Thyroid gland (tissue), 4 donors: ENCODE measurements around the gene ATP8A1. TPM values are rescaled to one million over a fixed set of nuclear protein-coding genes. Genes with fewer than 3 reads are reported as not detected.

ENCODE experiments used
- DNase-seq, 2 donors: peaks; one replicate each; pipeline ENCODE4 v3.0.0-alpha.2; 2019
- H3K27ac ChIP-seq, 3 donors: fragments of 200-600 bp; sonication (generic); 1 replicate in 2 of 3; 2 replicates in 1 of 3; pipeline ENCODE4 v1.5.1; 2016 to 2019; ENCODE audit warnings: mild to moderate bottlenecking in 1 of 3, moderate library complexity in 1 of 3
- H3K27me3 ChIP-seq: fragments of 200-600 bp; sonication (generic); one replicate; pipeline ENCODE4 v1.5.1; 2019
- H3K36me3 ChIP-seq, 2 donors: fragments of 200-600 bp; sonication (generic); one replicate each; pipeline ENCODE4 v1.5.1; 2016 to 2019
- H3K4me1 ChIP-seq, 2 donors: fragments of 200-600 bp; sonication (generic); one replicate each; pipeline ENCODE4 v1.5.1; 2017 to 2019
- H3K4me3 ChIP-seq, 3 donors: fragments of 200-600 bp; sonication (generic); replicated peaks in 1 of 3; 1 replicate in 2 of 3; 2 replicates in 1 of 3; pipeline ENCODE4 v1.5.1; 2016; ENCODE audit warnings: mild to moderate bottlenecking in 1 of 3
- H3K9me3 ChIP-seq: fragments of 200-600 bp; sonication (generic); one replicate; pipeline ENCODE4 v1.5.1; 2017
- POLR2A ChIP-seq, 2 donors: fragments of 450-650 bp; IDR thresholded peaks; one replicate each; pipeline ENCODE4 v1.6.1; 2017; ENCODE audit warnings: antibody characterized with exemption in 2 of 2, mild to moderate bottlenecking in 2 of 2, moderate library complexity in 1 of 2
- WGBS, 2 donors: methylation state at CpG; one replicate each; pipeline ENCODE4 v1.1.5; 2017; 5-methylcytosine and 5-hydroxymethylcytosine counted together
- intact Hi-C: fragments of 100-400 bp; cut with DNase I; formaldehyde crosslinking; loops from one replicate; pipeline ENCODE4 v1.15.1; 2023
- total RNA-seq, 4 donors: library from RNA; depleted of rRNA; stranded (reverse); fragments of >200 nt; gene quantifications; one replicate each; pipeline ENCODE4 v1.2.3, GENCODE V29; 2016
- TF ChIP-seq, protein P1 (sequence below), 6 experiments: fragments of 200-600 bp in 3 of 6; fragments of 450-650 bp in 3 of 6; sonication (generic) in 3 of 6; IDR thresholded peaks; one replicate each; pipeline ENCODE4 v1.5.1; 2016 to 2019; ENCODE audit warnings: antibody characterized with exemption in 6 of 6, mild to moderate bottlenecking in 2 of 6, inconsistent platforms in 1 of 6, moderate library complexity in 1 of 6

Gene ATP8A1
- total RNA-seq, 4 donors from 2014 or later: 191 to 274 (median 245) TPM

DNA sequence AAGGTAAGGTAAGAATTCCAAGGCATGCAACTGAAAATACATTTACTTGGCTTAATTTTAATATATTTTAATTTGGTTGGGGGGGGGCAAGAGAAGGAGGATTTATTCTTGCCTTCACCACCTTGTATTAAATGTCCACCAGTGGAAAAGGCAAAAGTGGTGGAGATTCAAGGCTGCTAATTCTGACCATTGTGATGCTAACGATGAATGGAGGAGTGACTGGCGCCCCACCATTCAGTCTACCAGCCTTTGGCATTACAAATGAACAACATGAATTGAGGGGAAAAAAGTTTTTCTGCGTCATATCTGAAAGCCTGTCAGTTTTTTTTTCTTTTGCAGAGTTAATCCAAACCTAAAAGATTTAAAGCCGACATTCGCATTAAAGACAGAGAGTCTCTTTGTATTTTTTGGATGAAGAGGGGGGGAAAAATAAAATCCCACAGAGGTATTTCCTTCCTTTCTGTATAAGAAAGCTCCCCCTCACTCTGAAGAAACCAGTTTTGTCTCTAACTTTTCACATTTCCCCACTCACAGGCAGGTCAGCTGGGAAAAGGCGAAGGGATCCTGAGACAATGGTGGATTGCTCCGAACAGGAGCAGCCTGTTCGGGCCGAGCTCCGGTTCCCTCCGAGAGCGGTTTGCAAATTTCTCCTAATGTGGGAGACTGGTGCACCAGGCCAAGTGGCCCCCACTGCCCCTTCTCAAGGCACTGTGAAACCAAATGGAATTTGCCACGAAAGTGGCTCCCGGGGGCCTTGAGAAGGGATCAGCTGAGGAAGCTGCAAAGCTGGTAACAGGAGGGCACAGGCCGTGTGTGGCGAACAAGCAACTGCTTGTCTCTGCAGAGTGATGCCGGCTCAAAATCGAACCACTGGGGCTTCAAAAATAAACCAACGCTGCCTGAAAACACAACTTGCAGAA, 231.5 kb downstream of the ATP8A1 start:
- no peak for DNase-seq
- H3K4me3 ChIP-seq: no peak overlapping the region
- TF ChIP-seq POLR2A (IDR thresholded peaks at IDR 0.05): no peak
- TF ChIP-seq, protein P1, sequence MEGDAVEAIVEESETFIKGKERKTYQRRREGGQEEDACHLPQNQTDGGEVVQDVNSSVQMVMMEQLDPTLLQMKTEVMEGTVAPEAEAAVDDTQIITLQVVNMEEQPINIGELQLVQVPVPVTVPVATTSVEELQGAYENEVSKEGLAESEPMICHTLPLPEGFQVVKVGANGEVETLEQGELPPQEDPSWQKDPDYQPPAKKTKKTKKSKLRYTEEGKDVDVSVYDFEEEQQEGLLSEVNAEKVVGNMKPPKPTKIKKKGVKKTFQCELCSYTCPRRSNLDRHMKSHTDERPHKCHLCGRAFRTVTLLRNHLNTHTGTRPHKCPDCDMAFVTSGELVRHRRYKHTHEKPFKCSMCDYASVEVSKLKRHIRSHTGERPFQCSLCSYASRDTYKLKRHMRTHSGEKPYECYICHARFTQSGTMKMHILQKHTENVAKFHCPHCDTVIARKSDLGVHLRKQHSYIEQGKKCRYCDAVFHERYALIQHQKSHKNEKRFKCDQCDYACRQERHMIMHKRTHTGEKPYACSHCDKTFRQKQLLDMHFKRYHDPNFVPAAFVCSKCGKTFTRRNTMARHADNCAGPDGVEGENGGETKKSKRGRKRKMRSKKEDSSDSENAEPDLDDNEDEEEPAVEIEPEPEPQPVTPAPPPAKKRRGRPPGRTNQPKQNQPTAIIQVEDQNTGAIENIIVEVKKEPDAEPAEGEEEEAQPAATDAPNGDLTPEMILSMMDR (IDR thresholded peaks at IDR 0.05): no peak
- 90% methylated on average over 19 of the region's 19 CpGs for WGBS, 2 donors
- H3K27ac ChIP-seq: no peak overlapping the region
- H3K27me3 ChIP-seq: no peaks in the 10 kb centered on the region
- H3K4me1 ChIP-seq: no peaks in the 10 kb centered on the region
- intact Hi-C loops: no loop called here
- peaks cover 12 to 19% of the 10 kb centered on the region in 2 donors for H3K36me3 ChIP-seq
- no peaks in the 10 kb centered on the region for H3K9me3 ChIP-seq

DNA sequence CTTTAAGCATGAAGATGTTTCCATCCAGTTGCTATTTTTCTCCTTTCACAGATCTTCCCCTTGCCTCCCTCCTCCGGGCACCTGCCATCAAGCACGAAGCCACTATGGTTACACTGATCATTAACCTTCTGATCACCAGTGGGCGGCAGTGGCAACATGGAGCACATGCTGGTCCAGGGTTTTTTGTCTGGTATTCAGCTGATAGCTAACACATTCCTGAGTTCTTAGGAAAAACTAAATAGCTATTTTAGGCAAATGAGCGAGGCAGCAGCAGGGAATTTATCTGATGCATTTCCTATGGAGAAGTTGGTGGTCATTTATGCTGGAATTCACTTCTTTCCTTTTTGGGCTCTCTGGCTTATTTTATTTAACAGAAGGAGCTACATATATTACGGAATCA, 236.8 kb downstream of the ATP8A1 start:
- no peak overlapping the region for H3K4me3 ChIP-seq
- WGBS, 2 donors: 88 to 92% methylated on average over 5 of the region's 5 CpGs

DNA sequence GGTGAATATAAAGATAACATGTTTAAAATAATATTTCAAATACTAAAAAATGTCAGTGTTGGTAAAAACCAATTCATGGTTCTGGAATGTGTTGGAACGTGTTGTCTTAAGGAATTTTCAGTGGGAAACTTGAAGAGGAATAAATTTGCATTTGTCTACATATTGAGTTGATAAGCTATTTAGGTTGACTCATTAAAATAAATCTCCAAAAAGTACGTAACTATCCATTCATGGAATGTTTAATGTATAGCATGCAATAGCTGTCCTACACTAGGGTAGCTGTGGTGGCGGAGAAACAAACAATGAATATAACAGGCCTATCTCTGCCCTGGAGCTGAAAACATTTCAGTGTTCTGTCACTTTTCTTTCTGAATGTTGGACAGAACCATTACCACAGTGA, 239.4 kb downstream of the ATP8A1 start:
- H3K27ac ChIP-seq: no peak overlapping the region
- DNase-seq: no peak
- no peaks in the 10 kb centered on the region for H3K9me3 ChIP-seq
- H3K36me3 ChIP-seq: peaks cover 16 to 17% of the 10 kb centered on the region in 2 donors
- intact Hi-C loops: no loop called here
- no peaks in the 10 kb centered on the region for H3K27me3 ChIP-seq
- no peak overlapping the region for H3K4me3 ChIP-seq
- WGBS, 2 donors: 93 to 96% methylated on average over 3 of the region's 3 CpGs
- H3K4me1 ChIP-seq: peaks cover 5 to 16% of the 10 kb centered on the region in 2 donors
- TF ChIP-seq POLR2A (IDR thresholded peaks at IDR 0.05): no peak
- TF ChIP-seq, protein P1 (IDR thresholded peaks at IDR 0.05): no peak

More for the DNA sequence above, 236.8 kb downstream of the ATP8A1 start:
- Histone ChIP-seq H3K27me3 (no peaks in the 10 kb centered on the region), H3K9me3 (no peaks in the 10 kb centered on the region), H3K27ac (no peak overlapping the region), H3K4me1 (no peaks in the 10 kb centered on the region), H3K36me3 (peaks cover 17 to 19% of the 10 kb centered on the region in 2 donors)
- no peak for TF ChIP-seq POLR2A (IDR thresholded peaks at IDR 0.05)
- TF ChIP-seq, protein P1 (IDR thresholded peaks at IDR 0.05): no peak
- intact Hi-C loops: no loop called here
- DNase-seq: no peak

DNA sequence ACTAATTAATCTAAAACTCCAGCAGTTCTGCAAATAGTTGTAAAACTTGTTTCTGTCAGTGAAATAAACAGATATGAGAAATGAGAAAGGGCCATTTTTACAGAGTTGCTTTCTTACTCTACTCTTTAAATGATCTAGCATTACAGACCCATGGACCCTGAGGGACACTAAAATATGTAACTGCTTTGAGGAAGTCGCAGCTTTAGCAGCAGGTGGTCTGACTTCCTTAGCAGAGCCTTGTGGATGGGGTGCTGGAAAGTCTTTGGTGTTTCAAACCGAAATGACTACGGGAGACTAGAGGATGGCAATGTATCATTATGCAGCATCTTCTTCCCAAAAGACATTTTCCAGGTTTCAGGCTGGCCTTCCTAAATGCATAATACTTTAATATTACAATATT, 240.9 kb downstream of the ATP8A1 start:
- Histone ChIP-seq H3K4me3 (no peak overlapping the region), H3K36me3 (peaks cover 8 to 14% of the 10 kb centered on the region in 2 donors), H3K27ac (no peak overlapping the region), H3K9me3 (no peaks in the 10 kb centered on the region), H3K27me3 (no peaks in the 10 kb centered on the region), H3K4me1 (peaks cover 8 to 25% of the 10 kb centered on the region in 2 donors)
- DNase-seq: no peak
- intact Hi-C loops: no loop called here
- TF ChIP-seq, protein P1 (IDR thresholded peaks at IDR 0.05): no peak
- TF ChIP-seq POLR2A (IDR thresholded peaks at IDR 0.05): no peak
- WGBS, 2 donors: 65 to 72% methylated on average over 3 of the region's 3 CpGs

DNA sequence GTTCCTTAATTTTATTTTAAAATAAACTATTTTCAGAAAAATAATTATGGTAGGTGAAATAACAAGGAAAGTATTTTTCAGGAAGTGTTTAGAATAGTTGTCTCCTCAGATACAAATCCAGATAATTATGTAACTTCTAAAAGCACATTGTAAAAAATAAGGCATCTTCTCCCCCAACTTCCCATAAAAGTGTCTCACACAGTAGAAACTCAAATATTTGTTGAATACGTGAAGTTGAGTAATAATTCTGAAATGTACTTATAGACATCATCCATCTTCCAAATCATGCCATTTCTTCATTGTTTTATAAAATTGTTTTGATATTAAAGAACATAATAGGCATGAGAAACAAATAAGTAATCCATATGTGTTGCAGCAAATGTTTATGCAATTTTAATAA, 241.6 kb downstream of the ATP8A1 start:
- no peak for DNase-seq
- Histone ChIP-seq H3K27me3 (no peaks in the 10 kb centered on the region), H3K9me3 (no peaks in the 10 kb centered on the region), H3K4me1 (peaks cover 8 to 25% of the 10 kb centered on the region in 2 donors), H3K27ac (no peak overlapping the region), H3K36me3 (peaks cover 4 to 8% of the 10 kb centered on the region in 2 donors), H3K4me3 (no peak overlapping the region)
- 91 to 92% methylated on average over 1 of the region's 1 CpG for WGBS, 2 donors
- TF ChIP-seq, protein P1 (IDR thresholded peaks at IDR 0.05): no peak
- no peak for TF ChIP-seq POLR2A (IDR thresholded peaks at IDR 0.05)
- intact Hi-C loops: no loop called here
